ENCODE results near the gene PRELID1. TPM values are rescaled to one million over a fixed set of nuclear protein-coding genes. Genes with fewer than 3 reads are reported as not detected.

PRELID1 gene
- total RNA-seq, 3 donors from 2014 or later (not counting 1 experiment from before 2014, with no cell fraction given): 76.6 to 99.3 (median 91.6) TPM

- intact Hi-C loops (cut with micrococcal nuclease): no loop called here
- H3K4me1 ChIP-seq (ENCODE audit: control insufficient read depth, insufficient read depth, low read length): peaks cover 9% of the 10 kb centered on the region
- no peaks in the 10 kb centered on the region for H3K9me3 Mint-ChIP-seq
- no peak for DNase-seq
- no peaks in the 10 kb centered on the region for H3K9me3 ChIP-seq (ENCODE audit: control insufficient read depth, insufficient read depth, low read length)
- no peaks in the 10 kb centered on the region for H3K27me3 Mint-ChIP-seq (ENCODE audit: low read depth in 2 of 2)
- no peaks in the 10 kb centered on the region for H3K27me3 ChIP-seq (ENCODE audit: control insufficient read depth, insufficient read depth, low read length)
- TF ChIP-seq, protein P1, sequence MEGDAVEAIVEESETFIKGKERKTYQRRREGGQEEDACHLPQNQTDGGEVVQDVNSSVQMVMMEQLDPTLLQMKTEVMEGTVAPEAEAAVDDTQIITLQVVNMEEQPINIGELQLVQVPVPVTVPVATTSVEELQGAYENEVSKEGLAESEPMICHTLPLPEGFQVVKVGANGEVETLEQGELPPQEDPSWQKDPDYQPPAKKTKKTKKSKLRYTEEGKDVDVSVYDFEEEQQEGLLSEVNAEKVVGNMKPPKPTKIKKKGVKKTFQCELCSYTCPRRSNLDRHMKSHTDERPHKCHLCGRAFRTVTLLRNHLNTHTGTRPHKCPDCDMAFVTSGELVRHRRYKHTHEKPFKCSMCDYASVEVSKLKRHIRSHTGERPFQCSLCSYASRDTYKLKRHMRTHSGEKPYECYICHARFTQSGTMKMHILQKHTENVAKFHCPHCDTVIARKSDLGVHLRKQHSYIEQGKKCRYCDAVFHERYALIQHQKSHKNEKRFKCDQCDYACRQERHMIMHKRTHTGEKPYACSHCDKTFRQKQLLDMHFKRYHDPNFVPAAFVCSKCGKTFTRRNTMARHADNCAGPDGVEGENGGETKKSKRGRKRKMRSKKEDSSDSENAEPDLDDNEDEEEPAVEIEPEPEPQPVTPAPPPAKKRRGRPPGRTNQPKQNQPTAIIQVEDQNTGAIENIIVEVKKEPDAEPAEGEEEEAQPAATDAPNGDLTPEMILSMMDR (IDR thresholded peaks at IDR 0.05): no peak
- no peak overlapping the region for H3K27ac Mint-ChIP-seq
- no peak overlapping the region for H3K4me3 ChIP-seq (ENCODE audit: low read length)
- no peak overlapping the region for H3K4me3 Mint-ChIP-seq
- no peak overlapping the region for H3K27ac ChIP-seq (ENCODE audit: low read length)
- H3K36me3 Mint-ChIP-seq: peaks cover 10% of the 10 kb centered on the region
- no peak for ATAC-seq
- peaks cover 8 to 12% of the 10 kb centered on the region in 2 donors for H3K4me1 Mint-ChIP-seq
- peaks cover 75% of the 10 kb centered on the region for H3K36me3 ChIP-seq (ENCODE audit: control insufficient read depth, insufficient read depth, low read length)
- 77% methylated on average over 11 of the region's 12 CpGs for WGBS (ENCODE audit: insufficient coverage)
These were observed 12.6 kb upstream of the PRELID1 start for GRCh38 chr5:177290816-177291596.

GRCh38 chr5:177291735-177292134 is 11.9 kb upstream of the PRELID1 start:
- Mint-ChIP-seq H3K4me3 (no peak overlapping the region), H3K27ac (no peak overlapping the region), H3K27me3 (ENCODE audit: low read depth in 2 of 2) (no peaks in the 10 kb centered on the region), H3K36me3 (peaks cover 10% of the 10 kb centered on the region), H3K9me3 (no peaks in the 10 kb centered on the region), H3K4me1 (peaks cover 16 to 19% of the 10 kb centered on the region in 2 donors)
- Histone ChIP-seq H3K4me1 (ENCODE audit: control insufficient read depth, insufficient read depth, low read length) (peaks cover 16% of the 10 kb centered on the region), H3K27me3 (ENCODE audit: control insufficient read depth, insufficient read depth, low read length) (no peaks in the 10 kb centered on the region), H3K36me3 (ENCODE audit: control insufficient read depth, insufficient read depth, low read length) (peaks cover 68% of the 10 kb centered on the region), H3K27ac (ENCODE audit: low read length) (no peak overlapping the region), H3K4me3 (ENCODE audit: low read length) (no peak overlapping the region), H3K9me3 (ENCODE audit: control insufficient read depth, insufficient read depth, low read length) (no peaks in the 10 kb centered on the region)
- TF ChIP-seq, protein P1 (IDR thresholded peaks at IDR 0.05): no peak
- 99% methylated on average over 6 of the region's 7 CpGs for WGBS (ENCODE audit: insufficient coverage)
- intact Hi-C loops (cut with micrococcal nuclease): no loop called here
- ATAC-seq (no peak), DNase-seq (no peak)

- no peak overlapping the region for H3K27ac Mint-ChIP-seq
- H3K4me1 Mint-ChIP-seq: peaks cover 23 to 30% of the 10 kb centered on the region in 2 donors
- Histone ChIP-seq H3K27ac (ENCODE audit: low read length) (no peak overlapping the region), H3K27me3 (ENCODE audit: control insufficient read depth, insufficient read depth, low read length) (no peaks in the 10 kb centered on the region), H3K4me3 (ENCODE audit: low read length) (no peak overlapping the region), H3K9me3 (ENCODE audit: control insufficient read depth, insufficient read depth, low read length) (no peaks in the 10 kb centered on the region), H3K4me1 (ENCODE audit: control insufficient read depth, insufficient read depth, low read length) (peaks cover 33% of the 10 kb centered on the region), H3K36me3 (ENCODE audit: control insufficient read depth, insufficient read depth, low read length) (peaks cover 50% of the 10 kb centered on the region)
- no peak overlapping the region for H3K4me3 Mint-ChIP-seq
- ATAC-seq (no peak), DNase-seq (no peak)
- no peaks in the 10 kb centered on the region for H3K27me3 Mint-ChIP-seq (ENCODE audit: low read depth in 2 of 2)
- 94% methylated on average over 12 of the region's 12 CpGs for WGBS (ENCODE audit: insufficient coverage)
- intact Hi-C loops (cut with micrococcal nuclease): no loop called here
- peaks cover 10% of the 10 kb centered on the region for H3K36me3 Mint-ChIP-seq
- H3K9me3 Mint-ChIP-seq: no peaks in the 10 kb centered on the region
- TF ChIP-seq, protein P1 (IDR thresholded peaks at IDR 0.05): no peak
These were observed 9.6 kb upstream of the PRELID1 start for GRCh38 chr5:177293819-177294581.
